NCI-H2196 (cell line): Measurements from ENCODE around the gene REEP6.
"Not testable (repeated sequence)": the region's sequence is repeated elsewhere in the genome, so short reads cannot be mapped to it uniquely, and the experiment has no call there.

Experiments
- DNase-seq: peaks from one replicate; lab custom pipeline; 2025; ENCODE audit not compliant: unreplicated experiment; lab: John Stamatoyannopoulos, UW

REEP6 gene

DNA sequence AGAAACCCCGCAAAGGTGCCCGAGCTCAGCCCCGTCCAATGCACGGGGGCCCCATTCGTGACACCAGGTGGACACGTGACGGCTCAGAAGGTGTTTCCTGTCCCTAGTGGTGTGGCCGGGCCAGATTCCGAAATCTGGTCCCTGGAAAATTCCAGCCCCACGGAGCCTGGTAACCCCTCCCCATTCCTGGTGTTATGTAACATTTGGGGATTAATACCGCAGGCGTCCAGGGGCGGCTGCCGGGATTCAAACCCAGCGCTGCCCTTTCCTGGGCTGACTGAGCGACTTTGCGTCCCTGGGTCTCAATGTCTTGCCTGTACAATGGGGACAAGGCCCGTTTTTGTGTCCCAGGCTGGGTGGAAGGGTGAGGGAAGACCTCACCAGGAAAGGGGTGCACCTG, 31.9 kb downstream of the REEP6 start:
- DNase-seq, result no peak

- DNase-seq, result no peak
Observed at GRCh38 chr19:1523412-1524286, 32.7 kb downstream of the REEP6 start, which contains the start of gene PLK5. Gene PLK5, plus strand, starts transcription at chr19:1524077. Its CDS starts 2,920 bp downstream, at chr19:1526997.

DNA sequence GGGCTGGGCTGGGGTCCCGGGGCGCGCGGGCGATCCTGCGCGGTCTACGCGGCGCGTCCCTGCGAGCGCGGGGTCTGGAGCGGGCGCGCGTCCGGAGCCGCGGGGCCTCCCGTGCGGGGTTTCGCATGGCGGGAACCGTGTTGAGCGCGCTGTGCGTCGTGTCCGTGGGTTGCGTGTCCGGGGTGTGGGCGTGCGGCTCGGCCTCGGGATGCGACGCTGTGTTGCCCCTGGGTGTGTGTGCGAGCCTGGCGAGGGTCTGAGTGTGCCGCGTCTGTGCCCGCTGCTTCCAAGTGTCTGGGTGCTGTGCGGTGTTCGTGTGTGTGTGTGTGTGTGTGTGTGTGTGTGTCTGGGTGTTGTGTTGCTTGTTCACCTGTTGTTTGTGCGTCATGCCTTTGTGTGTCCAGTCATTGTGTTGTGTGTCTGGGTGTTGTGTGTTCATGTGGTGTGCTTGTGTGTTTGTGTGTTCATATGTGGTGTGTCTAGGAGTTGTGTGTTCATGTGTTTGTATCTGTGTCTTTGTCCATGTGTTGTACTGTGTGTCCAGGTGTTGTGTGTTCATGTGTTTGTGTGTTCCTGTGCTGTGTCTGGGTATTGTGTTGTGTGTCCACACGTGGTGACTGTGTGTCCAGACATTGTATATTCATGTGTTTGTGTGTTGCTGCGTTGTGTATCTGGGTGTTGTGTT, 33.4 kb downstream of the REEP6 start:
- no peak for DNase-seq

GRCh38 chr19:1524972-1525325, 34.0 kb downstream of the REEP6 start:
- DNase-seq, result no peak

GRCh38 chr19:1525343-1525742, 34.4 kb downstream of the REEP6 start:
- DNase-seq, result no peak

- no peak for DNase-seq
Observed at GRCh38 chr19:1526066-1526778, 35.2 kb downstream of the REEP6 start.

DNA sequence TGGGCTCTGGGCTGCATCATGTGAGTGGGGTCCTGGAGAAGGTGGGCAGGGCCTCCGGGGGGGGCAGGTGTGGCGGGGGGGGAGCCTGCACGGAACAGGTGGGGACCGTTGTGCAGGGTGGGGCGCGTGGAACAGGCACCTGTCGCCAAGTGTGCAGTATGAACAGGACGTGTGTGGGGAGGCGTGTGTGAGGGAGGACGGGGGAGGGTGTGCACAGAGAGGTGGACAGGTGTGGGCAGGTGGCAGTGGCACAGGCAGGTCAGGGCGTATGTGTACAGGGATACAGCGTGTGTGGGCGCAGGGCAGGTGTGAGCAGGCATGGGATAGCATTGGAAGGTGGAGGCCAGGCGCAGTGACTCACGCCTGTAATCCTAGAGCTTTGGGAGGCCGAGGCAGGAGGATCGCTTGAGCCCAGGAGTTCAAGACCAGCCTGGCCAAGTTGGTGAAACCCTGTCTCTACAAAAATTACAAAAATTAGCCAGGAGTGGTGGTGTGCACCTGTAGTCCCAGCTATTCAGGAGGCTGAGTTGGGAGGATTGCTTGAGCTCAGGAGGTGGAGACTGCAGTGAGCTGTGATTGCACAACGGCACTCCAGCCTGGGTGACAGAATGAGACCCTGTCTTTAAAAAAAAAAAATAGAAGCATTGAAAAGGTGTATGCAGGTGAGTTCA, 36.1 kb downstream of the REEP6 start:
- DNase-seq, result no peak

DNA sequence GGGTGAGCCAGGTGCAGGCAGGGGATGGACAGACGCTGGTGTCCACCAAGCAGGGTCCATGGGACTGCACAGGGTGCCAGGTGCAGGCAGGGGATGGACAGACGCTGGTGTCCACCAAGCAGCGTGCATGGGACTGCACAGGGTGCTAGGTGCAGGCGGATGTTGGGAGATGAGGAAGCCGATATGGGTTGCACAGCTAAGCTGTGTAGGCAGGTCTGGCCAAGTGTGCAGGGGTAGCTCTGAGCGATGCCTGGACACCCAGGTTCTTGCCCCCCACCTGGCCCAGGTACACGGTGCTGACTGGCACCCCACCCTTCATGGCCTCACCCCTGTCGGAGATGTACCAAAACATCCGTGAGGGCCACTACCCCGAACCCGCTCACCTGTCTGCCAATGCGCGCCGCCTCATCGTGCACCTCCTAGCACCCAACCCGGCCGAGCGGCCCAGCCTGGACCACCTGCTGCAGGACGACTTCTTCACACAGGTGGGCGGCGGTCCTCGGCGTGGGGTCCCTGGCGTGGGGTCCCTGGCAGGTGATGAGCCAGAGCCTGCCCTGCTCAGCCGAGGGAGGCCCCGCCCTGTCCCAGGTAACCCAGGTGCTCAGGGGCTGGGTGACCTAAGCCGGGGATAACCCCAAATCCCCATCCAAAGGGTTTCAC, 36.8 kb downstream of the REEP6 start:
- DNase-seq, result no peak

GRCh38 chr19:1528596-1529429, 37.8 kb downstream of the REEP6 start:
- no peak for DNase-seq

- no peak for DNase-seq
Observed at GRCh38 chr19:1529430-1529816, 38.4 kb downstream of the REEP6 start.

GRCh38 chr19:1530856-1531255, 39.9 kb downstream of the REEP6 start:
- not testable (repeated sequence) for DNase-seq

DNA sequence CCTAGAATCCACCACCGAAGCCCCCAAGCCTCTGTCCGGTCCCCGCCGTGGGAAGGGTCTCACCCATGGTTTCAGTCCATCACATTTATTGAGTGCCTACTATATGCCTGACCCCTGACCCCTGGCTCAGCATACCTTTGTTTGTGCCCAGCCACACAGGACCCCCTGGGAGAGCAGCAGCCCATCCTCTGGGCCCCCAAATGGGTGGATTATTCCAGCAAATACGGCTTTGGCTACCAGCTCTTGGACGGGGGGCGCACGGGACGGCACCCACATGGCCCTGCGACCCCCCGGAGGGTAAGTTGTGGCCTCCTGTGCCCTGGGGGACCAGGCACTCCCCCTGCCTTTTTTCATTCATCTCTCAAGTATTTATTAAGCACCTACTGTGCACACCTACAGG, 40.6 kb downstream of the REEP6 start:
- no peak for DNase-seq

- DNase-seq, result no peak
Observed at GRCh38 chr19:1532003-1532402, 41.0 kb downstream of the REEP6 start.

DNA sequence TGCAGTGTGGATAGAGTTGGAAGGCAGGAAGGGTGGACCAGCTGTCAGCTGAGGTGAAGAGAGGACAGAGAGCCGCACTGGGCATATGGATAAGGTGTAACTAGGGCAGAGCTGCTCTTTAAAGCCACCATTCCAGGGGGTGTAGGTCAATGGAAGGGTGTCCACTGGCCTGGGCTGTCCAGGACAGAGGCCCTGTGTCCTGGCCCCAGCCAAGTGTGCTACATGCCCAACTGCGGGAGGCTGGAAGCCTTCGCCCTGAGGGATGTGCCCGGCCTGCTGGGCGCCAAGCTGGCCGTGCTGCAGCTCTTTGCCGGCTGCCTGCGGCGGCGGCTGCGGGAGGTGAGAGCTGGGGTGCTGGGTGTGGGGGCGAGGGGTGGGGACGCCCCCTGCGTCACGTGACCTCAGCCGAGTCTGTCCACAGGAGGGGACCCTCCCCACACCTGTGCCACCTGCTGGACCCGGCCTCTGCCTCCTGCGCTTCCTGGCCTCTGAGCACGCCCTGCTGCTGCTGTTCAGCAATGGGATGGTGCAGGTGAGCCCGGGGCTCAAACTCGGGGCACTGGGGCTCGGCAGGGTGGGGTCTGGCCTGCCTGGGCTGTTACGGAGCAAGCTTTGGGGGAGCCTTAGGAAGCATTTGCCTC, 42.6 kb downstream of the REEP6 start:
- DNase-seq, result no peak

GRCh38 chr19:1534972-1535371, 44.0 kb downstream of the REEP6 start:
- DNase-seq, result no peak

DNA sequence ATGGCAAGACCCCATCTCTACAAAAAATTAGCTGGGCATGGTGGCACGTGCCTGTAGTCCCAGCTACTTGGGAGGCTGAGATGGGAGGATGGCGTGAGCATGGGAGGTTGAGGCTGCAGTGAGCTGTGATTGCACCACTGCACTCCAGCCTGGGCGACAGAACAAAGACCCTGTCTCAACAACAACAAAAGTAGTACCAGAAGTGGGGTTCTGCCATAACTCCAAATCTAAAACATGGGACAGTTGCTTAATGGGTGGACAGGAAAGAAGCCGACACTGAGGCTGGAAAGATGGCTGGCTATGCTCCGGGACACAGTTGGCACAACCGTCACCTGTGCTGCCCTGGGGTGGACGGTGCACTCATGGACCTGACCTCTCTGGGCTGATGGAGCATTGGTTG, 44.7 kb downstream of the REEP6 start:
- not testable (repeated sequence) for DNase-seq

DNA sequence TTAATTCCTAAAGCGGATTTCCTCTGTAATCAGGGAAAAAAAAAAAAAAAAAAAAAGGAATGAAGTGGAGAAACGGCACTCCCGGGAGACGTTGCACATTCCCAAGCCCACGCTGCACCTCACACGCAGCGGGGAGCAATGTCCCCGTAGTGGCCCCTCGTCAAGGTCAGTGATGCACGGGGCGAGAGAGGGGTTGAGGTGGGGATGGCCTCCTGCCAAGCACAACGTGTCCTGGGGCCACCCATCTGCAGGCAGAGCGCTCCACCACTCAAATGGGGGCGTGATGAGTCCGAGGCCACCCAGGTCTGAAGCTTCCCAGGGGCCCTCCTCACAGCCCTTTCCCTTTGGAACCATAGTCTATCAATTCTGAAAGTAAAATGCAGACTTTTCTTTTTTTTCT, 48.0 kb downstream of the REEP6 start:
- no peak for DNase-seq

- not testable (repeated sequence) for DNase-seq
Observed at GRCh38 chr19:1539749-1540148, 48.8 kb downstream of the REEP6 start.

- no peak for DNase-seq
Observed at GRCh38 chr19:1540365-1540925, 49.5 kb downstream of the REEP6 start.
